Fibroblast of mammary gland (primary cell): ENCODE data around the gene PTPRK.

Source experiments
- DNase-seq: peaks from one replicate; pipeline ENCODE4 v3.0.0-alpha.2; 2010; ENCODE audit warnings: low read depth
- H3K4me3 ChIP-seq: 2 replicates; pipeline ENCODE4 v1.5.1; 2011; ENCODE audit warnings: low read depth, mild to moderate bottlenecking, low read length, moderate library complexity; ENCODE audit not compliant: control insufficient read depth
- CTCF ChIP-seq: conservative IDR thresholded peaks from 2 replicates; pipeline ENCODE4 v1.5.1; 2011; ENCODE audit warnings: low read depth, low read length, inconsistent platforms; ENCODE audit not compliant: control insufficient read depth, insufficient read depth

Gene PTPRK

GRCh38 chr6:128456510-128457230 lies 63.7 kb downstream of the PTPRK start:
- H3K4me3 ChIP-seq, result no peak overlapping the region
- TF ChIP-seq CTCF, result no peak
- DNase-seq, result no peak

- no peak for TF ChIP-seq CTCF
- H3K4me3 ChIP-seq, result no peak overlapping the region
- DNase-seq, result no peak
Observed at GRCh38 chr6:128455959-128456358, 64.4 kb downstream of the PTPRK start.

- DNase-seq, result no peak
- no peak for TF ChIP-seq CTCF
- H3K4me3 ChIP-seq, result no peak overlapping the region
Observed at GRCh38 chr6:128452713-128453112, 67.7 kb downstream of the PTPRK start.

GRCh38 chr6:128446497-128446896 lies 73.9 kb downstream of the PTPRK start:
- no peak for TF ChIP-seq CTCF
- H3K4me3 ChIP-seq, result no peak overlapping the region
- DNase-seq, result no peak

GRCh38 chr6:128443553-128443952 lies 76.8 kb downstream of the PTPRK start:
- no peak overlapping the region for H3K4me3 ChIP-seq
- no peak for DNase-seq
- no peak for TF ChIP-seq CTCF

- TF ChIP-seq CTCF, result no peak
- DNase-seq, result no peak
- no peak overlapping the region for H3K4me3 ChIP-seq
Observed at GRCh38 chr6:128439627-128440026, 80.8 kb downstream of the PTPRK start.

- DNase-seq, result no peak
- no peak overlapping the region for H3K4me3 ChIP-seq
- TF ChIP-seq CTCF, result no peak
Observed at GRCh38 chr6:128438393-128438792, 82.0 kb downstream of the PTPRK start.
